ENCODE results near the gene IFT27. TPM values are rescaled to one million over a fixed set of nuclear protein-coding genes. Genes with fewer than 3 reads are reported as not detected.

IFT27 gene
- total RNA-seq, 1 experiment from 2014 or later: 74.2 TPM

GRCh38 chr22:36759481-36760159 lies 16.3 kb downstream of the IFT27 start:
- Histone ChIP-seq H4K20me1 (ENCODE audit: insufficient read depth) (no peaks in the 10 kb centered on the region), H3K9me2 (ENCODE audit: insufficient read depth) (no peaks in the 10 kb centered on the region), H3F3A (ENCODE audit: insufficient read depth, low read depth) (peaks cover 8% of the 10 kb centered on the region; the same call in 1 of the 2 replicates), H3K4me3 (no peak overlapping the region), H3K36me3 (ENCODE audit: low read depth) (no peaks in the 10 kb centered on the region), H3K27me3 (ENCODE audit: insufficient read depth, low read depth) (peaks cover 17% of the 10 kb centered on the region), H3K79me2 (ENCODE audit: low read depth) (no peaks in the 10 kb centered on the region), H3K4me2 (no peak overlapping the region), H3K27ac (no peak overlapping the region), H2AFZ (no peak overlapping the region), H3K9me3 (ENCODE audit: insufficient read depth, low read depth) (no peaks in the 10 kb centered on the region), H3K4me1 (replicated peaks; ENCODE audit: insufficient read depth) (peaks cover 14% of the 10 kb centered on the region)
- BruUV-seq (replicated peaks): no TSS peak
- POLR2A ChIA-PET (ENCODE audit: unreplicated experiment): no interaction called here
- TF ChIP-seq EZH2 (IDR thresholded peaks at IDR 0.05; ENCODE audit: low read depth) (no peak), CTCF (conservative IDR thresholded peaks at IDR 0.05) (no peak)
- intact Hi-C loops (cut with micrococcal nuclease; ENCODE audit: unreplicated experiment): no loop called here
- no peak for DNase-seq
- CTCF ChIA-PET: no interaction called here

- no peak for DNase-seq
- no peak overlapping the region for H2AFZ ChIP-seq
- H3F3A ChIP-seq (ENCODE audit: insufficient read depth, low read depth): peaks cover 7% of the 10 kb centered on the region; the same call in 1 of the 2 replicates
- no peak for TF ChIP-seq EZH2 (IDR thresholded peaks at IDR 0.05; ENCODE audit: low read depth)
- no peak for TF ChIP-seq CTCF (conservative IDR thresholded peaks at IDR 0.05)
- no peak overlapping the region for H3K4me3 ChIP-seq
- peaks cover 23% of the 10 kb centered on the region for H3K27me3 ChIP-seq (ENCODE audit: insufficient read depth, low read depth)
- peaks cover 9% of the 10 kb centered on the region for H3K4me1 ChIP-seq (replicated peaks; ENCODE audit: insufficient read depth)
- H3K4me2 ChIP-seq: no peak overlapping the region
- no peaks in the 10 kb centered on the region for H3K79me2 ChIP-seq (ENCODE audit: low read depth)
- POLR2A ChIA-PET (ENCODE audit: unreplicated experiment): no interaction called here
- no peaks in the 10 kb centered on the region for H3K9me2 ChIP-seq (ENCODE audit: insufficient read depth)
- BruUV-seq (replicated peaks): no TSS peak
- H4K20me1 ChIP-seq (ENCODE audit: insufficient read depth): no peaks in the 10 kb centered on the region
- no peaks in the 10 kb centered on the region for H3K9me3 ChIP-seq (ENCODE audit: insufficient read depth, low read depth)
- CTCF ChIA-PET: no interaction called here
- no peaks in the 10 kb centered on the region for H3K36me3 ChIP-seq (ENCODE audit: low read depth)
- H3K27ac ChIP-seq: no peak overlapping the region
- intact Hi-C loops (cut with micrococcal nuclease; ENCODE audit: unreplicated experiment): no loop called here
These were observed 17.1 kb downstream of the IFT27 start for GRCh38 chr22:36758792-36759271.

- no peaks in the 10 kb centered on the region for H3K36me3 ChIP-seq (ENCODE audit: low read depth)
- H3K4me2 ChIP-seq: no peak overlapping the region
- intact Hi-C loops (cut with micrococcal nuclease; ENCODE audit: unreplicated experiment): loop anchor here (1.0 kb wide), 2 partner anchors 211 to 220 kb away; no protein-coding TSS in a partner anchor
- H4K20me1 ChIP-seq (ENCODE audit: insufficient read depth): no peaks in the 10 kb centered on the region
- CTCF ChIA-PET: interaction anchor here (0.7 to 1.2 kb wide), 3 partner anchors 16 to 211 kb away, joined by 3 to 5 read pairs (median 4); partner anchors contain the start of gene IFT27
- H3K9me3 ChIP-seq (ENCODE audit: insufficient read depth, low read depth): no peaks in the 10 kb centered on the region
- no peak overlapping the region for H3K4me3 ChIP-seq
- TF ChIP-seq EZH2 (IDR thresholded peaks at IDR 0.05; ENCODE audit: low read depth): no peak
- TF ChIP-seq CTCF (conservative IDR thresholded peaks at IDR 0.05): peak; percentile 97
- POLR2A ChIA-PET (ENCODE audit: unreplicated experiment): no interaction called here
- DNase-seq: peak; percentile 65 to 84
- peaks cover 23% of the 10 kb centered on the region for H3K27me3 ChIP-seq (ENCODE audit: insufficient read depth, low read depth)
- peaks cover 6% of the 10 kb centered on the region for H3K4me1 ChIP-seq (replicated peaks; ENCODE audit: insufficient read depth)
- no peak overlapping the region for H2AFZ ChIP-seq
- peaks cover 12% of the 10 kb centered on the region for H3F3A ChIP-seq (ENCODE audit: insufficient read depth, low read depth)
- no peaks in the 10 kb centered on the region for H3K9me2 ChIP-seq (ENCODE audit: insufficient read depth)
- no TSS peak for BruUV-seq (replicated peaks)
- H3K79me2 ChIP-seq (ENCODE audit: low read depth): no peaks in the 10 kb centered on the region
- H3K27ac ChIP-seq: no peak overlapping the region
These were observed 18.2 kb downstream of the IFT27 start for GRCh38 chr22:36757668-36758211.
